HEK293 (cell line): ENCODE results near the gene IGFBP4.

Experiments used
- CTCF ChIA-PET: fragments of 350-600 bp; formaldehyde crosslinking; extraction: SDS; loops from one replicate; lab custom pipeline; 2021; ENCODE audit warnings: antibody characterized with exemption; lab: Yijun Ruan, JAX
- POLR2A ChIA-PET: fragments of 300-600 bp; formaldehyde crosslinking; extraction: SDS; loops from one replicate; lab custom pipeline; 2020; ENCODE audit warnings: antibody characterized with exemption, inconsistent platforms; lab: Yijun Ruan, JAX
- H3K27ac ChIP-seq: fragments of 200-500 bp; sonication (Bioruptor generic); 2 replicates; pipeline ENCODE4 v1.5.1; 2014; ENCODE audit warnings: low read depth, low read length, control low read depth, inconsistent platforms; ENCODE audit errors: extremely low read depth
- H3K36me3 ChIP-seq, 2 experiments: fragments of 200-500 bp in 1 of 2; sonication (Bioruptor generic) in 1 of 2; 1 replicate in 1 of 2; 2 replicates in 1 of 2; pipeline ENCODE4 v1.5.1; 2014 to 2017; ENCODE audit warnings: inconsistent platforms in 2 of 2, low read length in 2 of 2; ENCODE audit not compliant: control insufficient read depth in 2 of 2, insufficient read depth in 1 of 2
- H3K4me1 ChIP-seq: fragments of 200-500 bp; sonication (Bioruptor generic); 2 replicates; pipeline ENCODE4 v1.5.1; 2014; ENCODE audit warnings: mild to moderate bottlenecking, low read length, inconsistent platforms; ENCODE audit not compliant: control insufficient read depth, insufficient read depth
- H3K4me3 ChIP-seq: 2 replicates; pipeline ENCODE4 v1.5.1; 2011; ENCODE audit warnings: low read depth, mild to moderate bottlenecking, control low read depth, low read length, moderate library complexity
- H3K9me3 ChIP-seq: fragments of 200-500 bp; sonication (Bioruptor generic); 2 replicates; pipeline ENCODE4 v1.5.1; 2014; ENCODE audit warnings: low read depth, low read length, inconsistent platforms; ENCODE audit not compliant: control insufficient read depth, insufficient read depth
- OVOL3 ChIP-seq: fragments of 450-650 bp; formaldehyde crosslinking; IDR thresholded peaks from 2 replicates; pipeline ENCODE4 v1.5.1; 2016; ENCODE audit warnings: missing biosample characterization, missing genetic modification characterization
- REPIN1 ChIP-seq: fragments of 450-650 bp; formaldehyde crosslinking; IDR thresholded peaks from 2 replicates; pipeline ENCODE4 v1.5.1; 2017; ENCODE audit warnings: missing biosample characterization, missing genetic modification characterization, low read depth
- SP2 ChIP-seq: fragments of 450-650 bp; formaldehyde crosslinking; IDR thresholded peaks from 2 replicates; pipeline ENCODE4 v1.5.1; 2016; ENCODE audit warnings: missing biosample characterization, missing genetic modification characterization
- SP7 ChIP-seq: fragments of 450-650 bp; formaldehyde crosslinking; IDR thresholded peaks from 2 replicates; pipeline ENCODE4 v1.5.1; 2016; ENCODE audit warnings: missing biosample characterization, missing genetic modification characterization
- ZBTB1 ChIP-seq: fragments of 450-650 bp; formaldehyde crosslinking; IDR thresholded peaks from 2 replicates; pipeline ENCODE4 v1.5.1; 2016; ENCODE audit warnings: missing biosample characterization, missing genetic modification characterization
- ZNF10 ChIP-seq: fragments of 450-650 bp; formaldehyde crosslinking; IDR thresholded peaks from 2 replicates; pipeline ENCODE4 v1.5.1; 2017; ENCODE audit warnings: missing biosample characterization, missing genetic modification characterization
- ZNF138 ChIP-seq: fragments of 450-650 bp; formaldehyde crosslinking; IDR thresholded peaks from 2 replicates; pipeline ENCODE4 v1.5.1; 2016; ENCODE audit warnings: missing biosample characterization, missing genetic modification characterization, borderline replicate concordance
- ZNF221 ChIP-seq: fragments of 450-650 bp; formaldehyde crosslinking; IDR thresholded peaks from 2 replicates; pipeline ENCODE4 v1.5.1; 2017; ENCODE audit warnings: missing biosample characterization, missing genetic modification characterization, borderline replicate concordance
- ZNF23 ChIP-seq: fragments of 450-650 bp; formaldehyde crosslinking; IDR thresholded peaks from 2 replicates; pipeline ENCODE4 v1.5.1; 2016; ENCODE audit warnings: missing biosample characterization, missing genetic modification characterization, borderline replicate concordance
- ZNF423 ChIP-seq: fragments of 450-650 bp; formaldehyde crosslinking; IDR thresholded peaks from 2 replicates; pipeline ENCODE4 v1.5.1; 2016; ENCODE audit warnings: missing biosample characterization, missing genetic modification characterization
- ZNF544 ChIP-seq: fragments of 450-650 bp; formaldehyde crosslinking; IDR thresholded peaks from 2 replicates; pipeline ENCODE4 v1.5.0; 2017; ENCODE audit warnings: missing biosample characterization, missing genetic modification characterization
- ZNF623 ChIP-seq: fragments of 450-650 bp; formaldehyde crosslinking; IDR thresholded peaks from 2 replicates; pipeline ENCODE4 v1.5.1; 2016; ENCODE audit warnings: missing biosample characterization, missing genetic modification characterization
- ZNF664 ChIP-seq: fragments of 450-650 bp; formaldehyde crosslinking; IDR thresholded peaks from 2 replicates; pipeline ENCODE4 v1.5.1; 2016; ENCODE audit warnings: missing biosample characterization, missing genetic modification characterization
- TF ChIP-seq, protein P1 (sequence below): fragments of 450-650 bp; formaldehyde crosslinking; IDR thresholded peaks from 2 replicates; pipeline ENCODE4 v1.5.1; 2017; ENCODE audit warnings: missing biosample characterization, missing genetic modification characterization
- TF ChIP-seq, protein P2 (sequence below): fragments of 450-650 bp; formaldehyde crosslinking; IDR thresholded peaks from 2 replicates; pipeline ENCODE4 v1.5.1; 2016; ENCODE audit warnings: missing biosample characterization, missing genetic modification characterization

Gene IGFBP4

DNA sequence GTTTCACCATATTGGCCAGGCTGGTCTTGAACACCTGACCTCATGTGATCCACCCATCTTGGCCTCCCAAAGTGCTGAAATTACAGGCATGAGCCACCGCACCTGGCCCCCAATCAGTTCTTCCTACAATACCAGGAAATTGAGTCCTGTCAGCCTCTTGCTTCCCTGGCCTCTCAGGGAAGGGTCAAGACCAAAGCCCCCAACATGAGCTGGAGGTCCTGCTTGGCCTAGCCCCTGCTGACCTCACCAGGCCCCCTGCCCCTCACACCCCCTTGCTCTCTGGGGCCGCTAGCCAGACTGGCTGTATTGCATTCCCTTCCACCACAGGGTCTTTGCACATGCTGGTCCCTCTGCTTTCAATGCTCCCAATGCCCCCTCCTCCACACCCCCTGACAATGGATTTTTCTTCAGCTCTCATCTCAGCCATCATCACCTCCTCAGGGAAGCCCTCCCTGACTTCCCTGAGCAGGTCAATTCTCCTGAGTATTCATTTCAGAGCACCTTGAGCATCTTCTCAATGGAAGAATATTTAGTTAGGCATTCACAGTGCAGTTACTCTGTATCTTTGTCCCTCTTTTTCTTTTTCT lies 24.1 kb downstream of the IGFBP4 start:
- POLR2A ChIA-PET = no interaction called here
- CTCF ChIA-PET = interaction anchor here (0.7 to 1.3 kb wide), 4 partner anchors 9 to 95 kb away, joined by 3 to 7 read pairs (median 3); no protein-coding TSS in a partner anchor
- Histone ChIP-seq H3K9me3 (no peaks in the 10 kb centered on the region), H3K27ac (no peak overlapping the region), H3K4me3 (no peak overlapping the region), H3K36me3 (no peaks in the 10 kb centered on the region), H3K4me1 (no peaks in the 10 kb centered on the region; the same call in 1 of the 2 replicates)
- TF ChIP-seq ZBTB1 (tag by site-specific recombination) (no peak), ZNF10 (tag by site-specific recombination) (no peak), ZNF623 (tag by site-specific recombination) (peak; percentile 87)

DNA sequence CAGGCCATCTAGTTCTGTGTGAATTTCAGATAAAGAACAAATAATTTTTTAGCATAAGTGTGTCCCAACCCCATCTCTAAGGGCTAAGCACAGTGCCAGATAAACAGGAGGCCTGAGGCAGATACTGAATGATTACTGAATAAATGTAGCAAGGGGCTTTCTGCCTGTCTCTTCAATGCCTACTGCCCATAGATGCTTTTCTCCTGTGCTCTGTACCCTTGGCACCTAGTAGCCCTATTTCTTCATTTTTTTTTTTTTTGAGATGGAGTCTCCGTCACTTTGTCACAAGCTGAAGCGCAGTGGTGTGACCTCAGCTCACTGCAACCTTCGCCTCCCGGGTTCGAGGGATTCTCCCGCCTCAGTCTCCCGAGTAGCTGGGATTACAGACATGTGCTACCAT lies 25.3 kb downstream of the IGFBP4 start:
- H3K27ac ChIP-seq = no peak overlapping the region
- CTCF ChIA-PET = interaction anchor here (1.0 kb wide), 1 partner anchor 31 kb away, joined by 3 read pairs; no protein-coding TSS in a partner anchor
- TF ChIP-seq, protein P1, sequence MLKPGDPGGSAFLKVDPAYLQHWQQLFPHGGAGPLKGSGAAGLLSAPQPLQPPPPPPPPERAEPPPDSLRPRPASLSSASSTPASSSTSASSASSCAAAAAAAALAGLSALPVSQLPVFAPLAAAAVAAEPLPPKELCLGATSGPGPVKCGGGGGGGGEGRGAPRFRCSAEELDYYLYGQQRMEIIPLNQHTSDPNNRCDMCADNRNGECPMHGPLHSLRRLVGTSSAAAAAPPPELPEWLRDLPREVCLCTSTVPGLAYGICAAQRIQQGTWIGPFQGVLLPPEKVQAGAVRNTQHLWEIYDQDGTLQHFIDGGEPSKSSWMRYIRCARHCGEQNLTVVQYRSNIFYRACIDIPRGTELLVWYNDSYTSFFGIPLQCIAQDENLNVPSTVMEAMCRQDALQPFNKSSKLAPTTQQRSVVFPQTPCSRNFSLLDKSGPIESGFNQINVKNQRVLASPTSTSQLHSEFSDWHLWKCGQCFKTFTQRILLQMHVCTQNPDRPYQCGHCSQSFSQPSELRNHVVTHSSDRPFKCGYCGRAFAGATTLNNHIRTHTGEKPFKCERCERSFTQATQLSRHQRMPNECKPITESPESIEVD (tag by site-specific recombination) = no peak
- no peak for TF ChIP-seq REPIN1 (tag by site-specific recombination)
- TF ChIP-seq ZNF544 = no peak
- no peak for TF ChIP-seq ZNF221 (tag by site-specific recombination)
- TF ChIP-seq, protein P2, sequence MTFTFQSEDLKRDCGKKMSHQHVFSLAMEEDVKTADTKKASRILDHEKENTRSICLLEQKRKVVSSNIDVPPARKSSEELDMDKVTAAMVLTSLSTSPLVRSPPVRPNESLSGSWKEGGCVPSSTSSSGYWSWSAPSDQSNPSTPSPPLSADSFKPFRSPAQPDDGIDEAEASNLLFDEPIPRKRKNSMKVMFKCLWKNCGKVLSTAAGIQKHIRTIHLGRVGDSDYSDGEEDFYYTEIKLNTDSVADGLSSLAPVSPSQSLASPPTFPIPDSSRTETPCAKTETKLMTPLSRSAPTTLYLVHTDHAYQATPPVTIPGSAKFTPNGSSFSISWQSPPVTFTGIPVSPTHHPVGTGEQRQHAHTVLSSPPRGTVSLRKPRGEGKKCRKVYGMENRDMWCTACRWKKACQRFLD (tag by site-specific recombination) = no peak
- TF ChIP-seq OVOL3 (tag by site-specific recombination) = no peak
- TF ChIP-seq ZNF138 (tag by site-specific recombination) = no peak
- TF ChIP-seq ZNF23 = no peak
- no peak for TF ChIP-seq SP2 (tag by site-specific recombination)
- TF ChIP-seq, all 188 proteins: peak for 0
- H3K4me1 ChIP-seq = no peaks in the 10 kb centered on the region; the same call in 1 of the 2 replicates
- POLR2A ChIA-PET = interaction anchor here (0.8 kb wide), 1 partner anchor 11 kb away, joined by 3 read pairs; no protein-coding TSS in a partner anchor
- H3K9me3 ChIP-seq = no peaks in the 10 kb centered on the region
- H3K4me3 ChIP-seq = no peak overlapping the region
- no peaks in the 10 kb centered on the region for H3K36me3 ChIP-seq

DNA sequence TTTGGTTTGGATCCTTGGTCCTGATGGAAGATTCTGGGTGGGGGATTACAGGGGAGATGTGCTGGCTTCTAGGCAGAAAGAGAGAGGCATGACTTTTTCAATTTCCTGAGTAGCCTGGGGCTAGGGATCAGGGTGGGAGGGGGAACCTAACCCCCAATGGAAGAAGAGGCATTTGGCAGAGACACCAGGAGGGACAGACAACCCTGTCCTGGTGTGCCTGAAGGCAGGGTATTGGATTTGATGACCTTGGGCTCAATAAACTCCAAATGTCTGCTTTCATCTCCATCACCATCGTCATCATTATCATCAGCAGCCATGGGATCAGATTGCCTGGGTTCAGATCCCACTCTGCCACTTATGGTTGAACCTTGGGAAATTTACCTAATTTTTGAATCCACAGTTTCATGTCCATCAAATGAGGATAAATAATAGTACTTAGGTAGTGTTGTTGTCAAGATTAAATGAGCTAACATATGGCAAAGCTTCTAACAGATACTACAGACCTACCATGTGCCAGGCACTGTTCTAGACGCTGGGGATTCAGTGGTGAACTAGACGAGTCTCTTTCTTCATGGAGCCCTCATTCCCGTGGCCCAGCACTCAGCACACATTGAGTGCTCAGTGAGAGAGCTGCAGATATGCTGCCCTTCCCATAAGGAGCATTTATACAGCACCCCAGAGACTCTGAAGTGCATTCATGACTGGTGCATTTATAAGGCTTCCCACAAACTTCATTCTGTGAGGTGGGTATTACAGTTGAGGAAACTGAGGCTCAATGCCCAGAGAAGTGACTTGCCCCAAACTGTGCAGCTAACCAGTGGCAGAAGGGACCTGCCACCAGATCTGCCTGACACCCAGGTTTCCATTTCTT lies 26.8 kb downstream of the IGFBP4 start:
- CTCF ChIA-PET = interaction anchor here (0.5 to 1.3 kb wide), 5 partner anchors 21 to 115 kb away, joined by 3 to 8 read pairs (median 3); no protein-coding TSS in a partner anchor

More for the DNA sequence above, 26.8 kb downstream of the IGFBP4 start:
- Histone ChIP-seq H3K4me3 (no peak overlapping the region), H3K9me3 (no peaks in the 10 kb centered on the region), H3K27ac (no peak overlapping the region), H3K36me3 (no peaks in the 10 kb centered on the region), H3K4me1 (no peaks in the 10 kb centered on the region; the same call in 1 of the 2 replicates)
- TF ChIP-seq ZNF423 = no peak
- TF ChIP-seq ZNF664 (tag by site-specific recombination) = 0 out of 2 replicates have a peak, but pooled peaks have one; percentile 40
- no peak for TF ChIP-seq OVOL3 (tag by site-specific recombination)
- no peak for TF ChIP-seq SP7 (tag by site-specific recombination)
- POLR2A ChIA-PET = no interaction called here
